ENCODE results near the gene LSP1. TPM values are rescaled to one million over a fixed set of nuclear protein-coding genes. Genes with fewer than 3 reads are reported as not detected.

Gene LSP1
- total RNA-seq, 1 donor: 79.4 TPM

GRCh38 chr11:1836011-1836945 lies 16.6 kb upstream of the LSP1 start:
- DNase-seq (ENCODE audit: low read depth in 2 of 3, low spot score in 2 of 3): no peak

- peak; percentile 57 to 88 (median 77) for DNase-seq (ENCODE audit: low read depth in 2 of 3, low spot score in 2 of 3)
Measured at GRCh38 chr11:1837171-1838076, 15.5 kb upstream of the LSP1 start.

- peak in 1 of 3 donors; percentile 28 for DNase-seq (ENCODE audit: low read depth in 2 of 3, low spot score in 2 of 3)
Measured at GRCh38 chr11:1838077-1838425, 14.8 kb upstream of the LSP1 start.

GRCh38 chr11:1838426-1839144 lies 14.3 kb upstream of the LSP1 start, which contains the start of gene TNNI2:
Gene TNNI2, plus strand, starts transcription at chr11:1838981. Its CDS starts 716 bp downstream, at chr11:1839697.
- DNase-seq (ENCODE audit: low read depth in 2 of 3, low spot score in 2 of 3): no peak

GRCh38 chr11:1839204-1839923 lies 13.5 kb upstream of the LSP1 start:
- no peak for DNase-seq (ENCODE audit: low read depth in 2 of 3, low spot score in 2 of 3)

- DNase-seq (ENCODE audit: low read depth in 2 of 3, low spot score in 2 of 3): peak in 2 of 3 donors; percentile 54 to 70
Measured at GRCh38 chr11:1839924-1840779, 12.7 kb upstream of the LSP1 start.

- no peak for DNase-seq (ENCODE audit: low read depth in 2 of 3, low spot score in 2 of 3)
Measured at GRCh38 chr11:1840780-1841480, 12.0 kb upstream of the LSP1 start.

DNA sequence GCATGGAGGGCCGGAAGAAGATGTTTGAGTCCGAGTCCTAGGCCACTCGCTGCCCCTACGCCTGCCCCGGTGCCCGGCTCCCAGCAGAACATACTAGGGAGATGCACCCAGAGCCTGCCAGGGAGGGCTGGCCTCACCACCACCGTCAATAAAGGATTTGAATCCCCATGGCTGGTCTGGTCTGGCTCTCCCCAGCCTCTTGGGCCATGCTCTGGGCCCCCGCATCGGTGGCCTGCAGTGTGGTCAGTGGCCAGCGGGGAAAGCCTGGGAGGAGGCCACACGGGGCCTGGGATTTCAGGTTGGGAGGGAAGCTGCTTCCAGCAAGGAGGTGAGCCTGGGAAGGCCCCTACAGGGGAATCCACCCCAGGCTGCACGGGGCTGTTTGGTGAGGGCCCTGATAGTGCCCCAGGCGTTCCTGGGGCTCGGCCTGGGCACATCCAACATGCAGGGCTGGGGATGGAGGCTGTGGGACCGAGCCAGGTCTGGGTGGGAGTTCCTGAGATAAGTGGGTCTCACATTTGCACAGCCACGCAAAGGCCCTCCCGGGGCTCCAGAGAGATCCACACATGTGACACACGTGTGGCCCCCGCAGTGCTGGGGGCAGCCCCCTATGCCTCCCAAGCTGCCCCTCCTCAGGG lies 11.3 kb upstream of the LSP1 start:
- no peak for DNase-seq (ENCODE audit: low read depth in 2 of 3, low spot score in 2 of 3)

DNA sequence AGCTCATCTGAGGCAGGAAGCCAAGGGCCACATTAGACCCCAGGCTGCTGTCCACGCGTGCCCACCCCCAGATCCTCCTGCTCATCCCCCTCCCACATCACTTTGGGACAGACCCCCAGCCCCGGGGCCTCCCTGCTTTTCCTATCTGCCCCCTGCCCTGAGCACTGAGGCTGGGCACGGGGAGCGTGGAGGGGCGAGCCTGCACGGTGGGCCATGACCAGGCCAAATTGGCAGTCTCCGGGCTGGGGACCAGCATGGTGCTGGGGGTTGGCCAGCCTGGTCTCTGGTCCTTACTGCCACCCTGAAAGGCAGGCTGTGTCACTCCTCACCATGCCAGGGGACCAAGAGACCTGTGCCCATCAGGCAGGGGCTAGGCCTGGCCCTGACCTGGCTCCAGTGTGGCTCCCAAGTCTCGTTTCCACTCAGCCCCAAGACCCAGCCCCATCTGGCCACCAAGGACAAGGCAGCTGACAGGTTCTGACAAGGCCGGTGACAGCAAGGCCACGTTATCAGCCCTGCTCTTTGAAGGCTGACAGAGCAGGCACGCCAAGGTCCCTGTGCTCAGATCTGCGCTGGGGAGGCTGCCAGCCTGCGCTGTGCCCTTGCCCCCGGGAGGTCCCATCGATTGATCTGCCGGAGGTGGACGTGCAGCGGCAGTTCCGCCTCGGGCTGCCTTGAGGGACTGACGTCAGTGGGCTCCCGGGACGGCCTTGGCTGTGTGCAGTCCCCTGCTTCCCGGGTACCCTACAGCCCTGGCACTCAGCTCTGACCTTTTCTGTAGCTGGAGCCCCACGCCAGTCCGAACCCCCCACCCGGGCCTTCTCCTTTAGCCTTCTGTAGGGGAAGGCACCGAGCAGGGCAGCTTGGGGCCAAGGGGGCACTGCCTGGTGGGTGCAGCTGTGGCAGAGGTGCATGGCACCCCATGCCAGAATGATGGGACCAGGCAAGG lies 10.5 kb upstream of the LSP1 start:
- DNase-seq (ENCODE audit: low read depth in 2 of 3, low spot score in 2 of 3): no peak

DNA sequence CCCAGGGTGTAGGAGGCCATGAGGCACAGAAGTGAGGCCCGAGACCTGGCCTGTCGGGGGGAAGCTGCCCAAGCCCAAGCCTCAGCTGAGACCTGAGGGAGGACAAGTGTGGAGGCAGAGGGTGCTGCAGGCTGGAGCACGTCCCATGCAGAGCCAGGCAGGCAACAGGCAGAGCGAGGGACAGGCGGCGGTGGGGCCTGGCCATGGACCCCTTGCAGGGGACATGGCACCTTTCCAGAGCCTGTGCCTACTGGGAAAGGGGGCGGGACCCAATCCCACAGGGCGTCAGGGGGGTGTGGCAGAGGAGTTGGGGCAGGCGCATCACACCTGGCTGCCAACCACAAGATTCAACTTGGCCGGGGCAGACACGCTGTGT lies 9.8 kb upstream of the LSP1 start:
- DNase-seq (ENCODE audit: low read depth in 2 of 3, low spot score in 2 of 3): no peak

GRCh38 chr11:1843796-1844195 lies 9.1 kb upstream of the LSP1 start:
- no peak for DNase-seq (ENCODE audit: low read depth in 2 of 3, low spot score in 2 of 3)

- peak in 2 of 3 donors; percentile 65 to 68 for DNase-seq (ENCODE audit: low read depth in 2 of 3, low spot score in 2 of 3)
Measured at GRCh38 chr11:1844221-1845094, 8.4 kb upstream of the LSP1 start.

DNA sequence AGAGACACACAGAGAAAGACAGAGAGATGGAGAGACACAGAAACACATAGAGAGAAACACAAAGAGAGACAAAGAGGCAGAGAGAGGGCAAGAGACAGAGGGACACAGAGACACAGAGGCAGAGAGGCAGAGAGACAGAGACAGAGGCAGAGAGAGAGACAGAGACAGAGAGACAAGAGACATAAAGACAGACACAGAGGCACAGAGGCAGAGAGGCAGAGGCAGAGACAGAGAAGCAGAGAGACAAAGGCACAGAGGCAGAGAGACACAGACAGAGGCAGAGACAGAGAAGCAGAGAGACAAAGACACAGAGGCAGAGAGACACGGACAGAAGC lies 7.8 kb upstream of the LSP1 start:
- no peak for DNase-seq (ENCODE audit: low read depth in 2 of 3, low spot score in 2 of 3)

DNA sequence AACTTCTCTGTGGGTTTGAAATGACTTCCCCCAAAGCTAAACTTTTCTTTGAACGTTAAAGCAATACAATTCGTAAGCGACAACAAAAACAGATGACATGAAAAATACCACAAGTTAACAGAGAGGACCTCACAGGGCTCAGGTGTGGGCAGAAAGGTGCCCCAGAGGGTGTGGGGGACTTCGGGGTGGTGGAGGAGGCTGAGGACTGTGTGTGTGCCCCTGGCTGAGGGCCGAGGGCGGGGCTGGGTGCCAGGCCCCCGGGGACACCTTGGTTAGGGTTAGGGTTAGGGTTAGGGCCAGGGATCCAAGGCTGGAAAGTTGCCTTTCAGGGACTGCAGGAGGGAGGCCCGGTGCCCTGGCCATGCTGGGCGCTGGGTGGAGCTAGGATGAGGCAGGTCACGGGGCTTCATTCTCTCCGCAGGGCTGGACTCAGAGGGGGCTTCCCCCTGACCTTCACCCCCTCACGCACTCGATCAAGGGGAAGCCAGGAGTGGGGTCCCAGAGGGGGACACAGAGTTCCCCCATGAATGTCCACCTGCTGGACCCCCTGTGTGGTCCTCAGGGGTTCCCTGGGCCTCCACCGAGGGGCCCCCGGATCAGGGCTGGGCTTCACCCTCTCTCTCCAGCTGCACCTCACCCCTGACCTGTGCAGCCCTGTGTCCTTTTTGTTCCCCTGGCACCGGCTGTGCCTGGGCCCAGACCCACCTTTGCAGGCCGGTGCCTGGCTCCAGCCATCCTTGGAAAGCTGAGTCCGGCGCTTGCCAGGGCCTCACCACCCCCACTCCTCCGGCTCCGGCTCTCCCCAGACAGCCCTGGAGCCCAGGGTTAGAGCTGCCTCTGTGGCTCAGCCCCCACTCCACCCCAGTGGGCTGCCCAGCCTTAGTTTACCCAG lies 7.1 kb upstream of the LSP1 start:
- no peak for DNase-seq (ENCODE audit: low read depth in 2 of 3, low spot score in 2 of 3)

GRCh38 chr11:1846453-1846932 lies 6.4 kb upstream of the LSP1 start:
- no peak for DNase-seq (ENCODE audit: low read depth in 2 of 3, low spot score in 2 of 3)
